CD14-positive monocyte (primary cell): ENCODE measurements around the gene HK2. TPM values are rescaled to one million over a fixed set of nuclear protein-coding genes. Genes with fewer than 3 reads are reported as not detected.
"Not testable (repeated sequence)": the region's sequence is repeated elsewhere in the genome, so short reads cannot be mapped to it uniquely, and the experiment has no call there.

Source experiments
- DNase-seq, 3 donors: peaks; one replicate each; pipeline ENCODE4 v3.0.0-alpha.2; 2011 to 2022
- H2AFZ ChIP-seq: 2 replicates; pipeline ENCODE4 v1.6.0; 2012; ENCODE audit warnings: mild to moderate bottlenecking, low read depth, low read length, inconsistent platforms; ENCODE audit not compliant: insufficient read depth, poor library complexity, severe bottlenecking
- H3K27ac ChIP-seq, 2 donors: 1 replicate in 1 of 2; 2 replicates in 1 of 2; pipeline ENCODE4 v1.5.1; 2012 to 2013; ENCODE audit warnings: low read length in 2 of 2, control low read depth in 1 of 2, inconsistent platforms in 1 of 2, low read depth in 1 of 2, mild to moderate bottlenecking in 1 of 2
- H3K27me3 ChIP-seq, 2 donors: one replicate each; pipeline versions ENCODE4 v1.6.0 to v1.6.1; 2011 to 2013; ENCODE audit warnings: low read length in 2 of 2; ENCODE audit not compliant: control insufficient read depth in 2 of 2, insufficient read depth in 2 of 2
- H3K36me3 ChIP-seq, 2 donors: replicated peaks in 1 of 2; 1 replicate in 1 of 2; 2 replicates in 1 of 2; pipeline versions ENCODE4 v1.5.1 to v1.6.1; 2012 to 2013; ENCODE audit warnings: low read length in 2 of 2, control low read depth in 1 of 2, inconsistent platforms in 1 of 2, mild to moderate bottlenecking in 1 of 2; ENCODE audit not compliant: insufficient read depth in 2 of 2, control insufficient read depth in 1 of 2
- H3K4me1 ChIP-seq, 2 donors: 1 replicate in 1 of 2; 2 replicates in 1 of 2; pipeline versions ENCODE4 v1.5.1 to v1.6.1; 2012 to 2013; ENCODE audit warnings: low read length in 2 of 2, control low read depth in 1 of 2, inconsistent platforms in 1 of 2, mild to moderate bottlenecking in 1 of 2, moderate library complexity in 1 of 2; ENCODE audit not compliant: insufficient read depth in 2 of 2, control insufficient read depth in 1 of 2
- H3K4me2 ChIP-seq: replicated peaks from 2 replicates; pipeline ENCODE3; 2012; ENCODE audit warnings: low read length, moderate library complexity, mild to moderate bottlenecking; ENCODE audit not compliant: poor library complexity, severe bottlenecking; ENCODE audit errors: extremely low read depth
- H3K4me3 ChIP-seq, 3 experiments: fragments of 200-600 bp in 1 of 3; sonication (generic) in 1 of 3; replicated peaks in 1 of 3; 1 replicate in 2 of 3; 2 replicates in 1 of 3; pipeline ENCODE4 v1.5.1; 2011 to 2013; ENCODE audit warnings: low read length in 3 of 3, mild to moderate bottlenecking in 3 of 3, control low read depth in 2 of 3, low read depth in 2 of 3, inconsistent platforms in 1 of 3, moderate library complexity in 1 of 3
- H3K79me2 ChIP-seq: 2 replicates; pipeline ENCODE4 v1.6.0; 2012; ENCODE audit warnings: mild to moderate bottlenecking, control low read depth, inconsistent platforms, low read length, moderate library complexity; ENCODE audit not compliant: insufficient read depth
- H3K9ac ChIP-seq: 2 replicates; pipeline ENCODE4 v1.6.0; 2017; ENCODE audit warnings: low read length, mild to moderate bottlenecking; ENCODE audit not compliant: insufficient read depth, poor library complexity, severe bottlenecking
- H3K9me3 ChIP-seq, 2 donors: replicated peaks in 1 of 2; 1 replicate in 1 of 2; 2 replicates in 1 of 2; pipeline versions ENCODE4 v1.5.1 to v1.6.1; 2012 to 2013; ENCODE audit warnings: low read length in 2 of 2, control low read depth in 1 of 2; ENCODE audit not compliant: control insufficient read depth in 1 of 2, insufficient read depth in 1 of 2
- H4K20me1 ChIP-seq: 2 replicates; pipeline ENCODE4 v1.6.0; 2012; ENCODE audit warnings: mild to moderate bottlenecking, low read length, control low read depth, moderate library complexity; ENCODE audit not compliant: insufficient read depth
- H3K27ac Mint-ChIP-seq, 7 donors: one replicate each; pipeline ENCODE4 v1.8.0; 2020; ENCODE audit warnings: mild to moderate bottlenecking in 7 of 7, mixed read lengths in 7 of 7, moderate library complexity in 6 of 7, inconsistent platforms in 2 of 7
- H3K27me3 Mint-ChIP-seq, 3 donors: one replicate each; pipeline ENCODE4 v1.8.0; 2021 to 2022; ENCODE audit warnings: low read depth in 3 of 3, mild to moderate bottlenecking in 3 of 3, mixed read lengths in 3 of 3, moderate library complexity in 3 of 3, inconsistent platforms in 1 of 3
- H3K36me3 Mint-ChIP-seq, 2 donors: one replicate each; pipeline ENCODE4 v1.8.0; 2020; ENCODE audit warnings: mixed read lengths in 2 of 2, inconsistent platforms in 1 of 2, mild to moderate bottlenecking in 1 of 2
- H3K4me1 Mint-ChIP-seq: one replicate; pipeline ENCODE4 v1.8.0; 2020; ENCODE audit warnings: mild to moderate bottlenecking, mixed read lengths
- H3K4me3 Mint-ChIP-seq, 2 donors: one replicate each; pipeline ENCODE4 v1.8.0; 2020; ENCODE audit warnings: mild to moderate bottlenecking in 2 of 2, mixed read lengths in 2 of 2, moderate library complexity in 1 of 2
- H3K9me3 Mint-ChIP-seq, 7 donors: one replicate each; pipeline ENCODE4 v1.8.0; 2020 to 2022; ENCODE audit warnings: mixed read lengths in 7 of 7, mild to moderate bottlenecking in 6 of 7, moderate library complexity in 6 of 7, inconsistent platforms in 2 of 7
- WGBS: methylation state at CpG from one replicate; pipeline ENCODE4 v1.1.5; 2013; ENCODE audit warnings: missing lambda C conversion rate; ENCODE audit not compliant: insufficient coverage; 5-methylcytosine and 5-hydroxymethylcytosine counted together
- intact Hi-C, 2 donors: fragments of 100-400 bp; cut with micrococcal nuclease; formaldehyde crosslinking; loops; one replicate each; pipeline versions ENCODE4 v1.15.0 to v1.15.1; 2023
- polyA plus RNA-seq, 3 donors: library from polyadenylated mRNA; depleted of rRNA in 1 of 3; unstranded in 2 of 3; stranded (reverse) in 1 of 3; fragments of 300-500 nt in 2 of 3; fragments of >200 nt in 1 of 3; fragmentation: Illumina TruSeq in 2 of 3; gene quantifications; 1 replicate in 2 of 3; 2 replicates in 1 of 3; pipeline ENCODE4 v1.2.3, GENCODE V29; 2012 to 2021
- TF ChIP-seq, protein P1 (sequence below): fragments of 200-600 bp; IDR thresholded peaks from one replicate; pipeline ENCODE4 v1.8.0; 2022; ENCODE audit warnings: antibody characterized with exemption, mild to moderate bottlenecking

Gene HK2
- polyA plus RNA-seq, 3 donors = 20.3 to 46.7 (median 29.8) TPM

- TF ChIP-seq, protein P1, sequence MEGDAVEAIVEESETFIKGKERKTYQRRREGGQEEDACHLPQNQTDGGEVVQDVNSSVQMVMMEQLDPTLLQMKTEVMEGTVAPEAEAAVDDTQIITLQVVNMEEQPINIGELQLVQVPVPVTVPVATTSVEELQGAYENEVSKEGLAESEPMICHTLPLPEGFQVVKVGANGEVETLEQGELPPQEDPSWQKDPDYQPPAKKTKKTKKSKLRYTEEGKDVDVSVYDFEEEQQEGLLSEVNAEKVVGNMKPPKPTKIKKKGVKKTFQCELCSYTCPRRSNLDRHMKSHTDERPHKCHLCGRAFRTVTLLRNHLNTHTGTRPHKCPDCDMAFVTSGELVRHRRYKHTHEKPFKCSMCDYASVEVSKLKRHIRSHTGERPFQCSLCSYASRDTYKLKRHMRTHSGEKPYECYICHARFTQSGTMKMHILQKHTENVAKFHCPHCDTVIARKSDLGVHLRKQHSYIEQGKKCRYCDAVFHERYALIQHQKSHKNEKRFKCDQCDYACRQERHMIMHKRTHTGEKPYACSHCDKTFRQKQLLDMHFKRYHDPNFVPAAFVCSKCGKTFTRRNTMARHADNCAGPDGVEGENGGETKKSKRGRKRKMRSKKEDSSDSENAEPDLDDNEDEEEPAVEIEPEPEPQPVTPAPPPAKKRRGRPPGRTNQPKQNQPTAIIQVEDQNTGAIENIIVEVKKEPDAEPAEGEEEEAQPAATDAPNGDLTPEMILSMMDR = no peak
- Mint-ChIP-seq H3K4me3 (no peak overlapping the region), H3K27ac (no peak overlapping the region), H3K27me3 (peaks cover 0 to 3% (median 0%) of the 10 kb centered on the region in 3 donors), H3K9me3 (peaks cover 0 to 11% (median 6%) of the 10 kb centered on the region in 7 donors), H3K36me3 (peaks cover 98 to 99% of the 10 kb centered on the region in 2 donors), H3K4me1 (peaks cover 14% of the 10 kb centered on the region)
- Histone ChIP-seq H2AFZ (no peak overlapping the region), H3K27me3 (no peaks in the 10 kb centered on the region), H3K36me3 (peaks cover 92 to 98% of the 10 kb centered on the region in 2 donors), H4K20me1 (peaks cover 53% of the 10 kb centered on the region), H3K27ac (peak overlapping the region in 1 of 2 donors; percentile 9), H3K4me1 (no peaks in the 10 kb centered on the region), H3K9ac (no peak overlapping the region), H3K9me3 (peaks cover 0 to 4% of the 10 kb centered on the region in 2 donors), H3K79me2 (no peaks in the 10 kb centered on the region), H3K4me2 (no peak overlapping the region), H3K4me3 (no peak overlapping the region)
- no peak for DNase-seq
- intact Hi-C loops = no loop called here
- WGBS = no CpG with 5 or more reads among the region's 7 CpGs
These were observed 57.3 kb downstream of the HK2 start for GRCh38 chr2:74891136-74891764.

DNA sequence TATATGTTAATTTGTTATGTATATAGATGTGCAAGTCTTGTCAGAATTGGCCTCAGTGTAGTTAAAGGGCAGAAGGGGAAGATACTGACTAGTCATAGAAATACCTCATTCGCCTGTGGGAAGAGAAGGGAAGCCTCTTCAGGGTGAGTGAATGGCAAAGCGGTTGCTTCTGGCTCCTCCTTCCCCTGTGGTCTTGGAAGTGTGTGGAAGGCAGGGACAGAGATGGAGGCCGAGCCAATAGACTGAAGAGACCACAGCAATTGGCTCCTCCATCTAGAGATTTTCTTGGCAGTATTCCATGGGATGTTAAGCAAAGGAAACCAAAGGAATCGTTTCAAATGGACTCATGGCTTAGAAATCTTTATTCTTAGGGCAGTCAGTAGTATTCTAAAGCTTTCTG is 57.9 kb downstream of the HK2 start:
- Mint-ChIP-seq H3K4me1 (peaks cover 14% of the 10 kb centered on the region), H3K9me3 (peaks cover 0 to 11% (median 6%) of the 10 kb centered on the region in 7 donors), H3K27ac (peak overlapping the region in 3 of 7 donors; percentile 25 to 74 (median 49)), H3K36me3 (peaks cover 95 to 98% of the 10 kb centered on the region in 2 donors)
- H3K27me3 Mint-ChIP-seq, H3K9ac ChIP-seq, H3K79me2 ChIP-seq, intact Hi-C loops, H3K27ac ChIP-seq, DNase-seq, H3K4me3 Mint-ChIP-seq, H3K4me3 ChIP-seq, H2AFZ ChIP-seq, H3K4me2 ChIP-seq, H3K9me3 ChIP-seq, H3K27me3 ChIP-seq, H3K4me1 ChIP-seq: not testable (repeated sequence)
- no CpG with 5 or more reads among the region's 4 CpGs for WGBS
- H4K20me1 ChIP-seq = peaks cover 51% of the 10 kb centered on the region
- peaks cover 88 to 98% of the 10 kb centered on the region in 2 donors for H3K36me3 ChIP-seq
